Esophagus muscularis mucosa (tissue), 4 donors: ENCODE results near the gene DDX3X.

ENCODE experiments used
- EP300 ChIP-seq: sonication (generic); formaldehyde crosslinking; IDR thresholded peaks from one replicate; pipeline ENCODE4 v1.6.1; 2017; ENCODE audit warnings: antibody characterized with exemption
- POLR2A ChIP-seq: fragments of 450-650 bp; IDR thresholded peaks from one replicate; pipeline ENCODE4 v1.6.1; 2017; ENCODE audit warnings: antibody characterized with exemption, moderate library complexity, mild to moderate bottlenecking, low read depth
- TF ChIP-seq, protein P1 (sequence below), 3 experiments: fragments of 200-600 bp in 2 of 3; fragments of 450-650 bp in 1 of 3; sonication (generic) in 2 of 3; IDR thresholded peaks; one replicate each; pipeline ENCODE4 v1.5.1; 2017 to 2019; ENCODE audit warnings: antibody characterized with exemption in 3 of 3, mild to moderate bottlenecking in 2 of 3, moderate library complexity in 1 of 3

DNA sequence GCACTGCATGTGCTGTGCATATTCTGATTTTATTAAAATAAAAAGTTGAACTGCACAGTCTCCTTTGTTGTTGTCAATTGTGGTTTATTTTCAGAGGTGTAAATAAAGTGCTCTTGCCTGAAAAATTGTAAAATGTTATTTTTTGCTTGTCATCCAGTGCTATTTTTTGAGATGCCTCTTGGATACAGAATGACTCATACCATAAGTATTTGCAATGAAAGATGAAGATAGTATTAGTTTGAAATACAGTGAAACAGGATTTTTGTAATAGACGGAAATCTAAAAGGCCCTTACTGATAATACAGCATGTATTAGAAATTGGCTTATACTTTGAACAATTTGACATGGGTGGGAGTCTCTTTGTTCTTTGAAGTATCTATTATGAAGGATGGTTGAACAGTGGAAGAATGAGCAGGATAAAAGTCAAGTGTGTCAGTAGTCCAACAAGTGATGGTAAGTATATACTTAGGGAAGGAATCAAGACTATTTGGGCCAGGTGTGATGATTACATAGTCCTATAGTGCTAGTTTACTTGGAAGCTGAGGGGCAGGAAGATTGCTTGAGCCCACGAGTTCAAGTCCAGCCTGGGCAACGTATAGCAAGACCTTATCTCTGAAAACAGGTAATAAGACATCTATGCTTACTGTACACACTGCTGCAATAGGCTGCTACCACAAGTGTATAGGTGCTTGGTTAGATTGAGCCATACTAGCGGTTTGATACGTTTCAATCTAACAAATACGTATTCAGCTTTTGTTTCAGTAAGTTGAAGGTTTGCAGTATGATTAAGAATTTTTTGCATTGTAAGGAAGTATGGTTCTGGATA, 16.4 kb downstream of the DDX3X start:
- TF ChIP-seq, protein P1, sequence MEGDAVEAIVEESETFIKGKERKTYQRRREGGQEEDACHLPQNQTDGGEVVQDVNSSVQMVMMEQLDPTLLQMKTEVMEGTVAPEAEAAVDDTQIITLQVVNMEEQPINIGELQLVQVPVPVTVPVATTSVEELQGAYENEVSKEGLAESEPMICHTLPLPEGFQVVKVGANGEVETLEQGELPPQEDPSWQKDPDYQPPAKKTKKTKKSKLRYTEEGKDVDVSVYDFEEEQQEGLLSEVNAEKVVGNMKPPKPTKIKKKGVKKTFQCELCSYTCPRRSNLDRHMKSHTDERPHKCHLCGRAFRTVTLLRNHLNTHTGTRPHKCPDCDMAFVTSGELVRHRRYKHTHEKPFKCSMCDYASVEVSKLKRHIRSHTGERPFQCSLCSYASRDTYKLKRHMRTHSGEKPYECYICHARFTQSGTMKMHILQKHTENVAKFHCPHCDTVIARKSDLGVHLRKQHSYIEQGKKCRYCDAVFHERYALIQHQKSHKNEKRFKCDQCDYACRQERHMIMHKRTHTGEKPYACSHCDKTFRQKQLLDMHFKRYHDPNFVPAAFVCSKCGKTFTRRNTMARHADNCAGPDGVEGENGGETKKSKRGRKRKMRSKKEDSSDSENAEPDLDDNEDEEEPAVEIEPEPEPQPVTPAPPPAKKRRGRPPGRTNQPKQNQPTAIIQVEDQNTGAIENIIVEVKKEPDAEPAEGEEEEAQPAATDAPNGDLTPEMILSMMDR (IDR thresholded peaks at IDR 0.05) = no peak
- TF ChIP-seq POLR2A = no peak
- TF ChIP-seq EP300 = no peak
